Measurements from ENCODE around the gene MRPL4. TPM values are rescaled to one million over a fixed set of nuclear protein-coding genes. Genes with fewer than 3 reads are reported as not detected.
"Not testable (repeated sequence)": the region's sequence is repeated elsewhere in the genome, so short reads cannot be mapped to it uniquely, and the experiment has no call there.

The MRPL4 gene
- total and polyA plus RNA-seq, 2 of the 13 experiments (the other 11 are each of a cell fraction or from before 2014, with no cell fraction given), result 40.6 to 42.5 TPM

- no peak overlapping the region for H3K4me3 ChIP-seq (replicated peaks in 1 of 3; ENCODE audit: insufficient read depth in 1 of 3, low read depth in 2 of 3, low read length in 3 of 3)
- over 99% methylated on average over 5 of the region's 5 CpGs for WGBS (ENCODE audit: low lambda C conversion rate)
- H2AFZ ChIP-seq (ENCODE audit: low read length), result no peak overlapping the region
- in situ Hi-C loops (cut with HindIII; ENCODE audit: extremely low pct_ligation_motif_present, low pct_unique_long_range_greater_than_20kb) (no loop called here), intact Hi-C loops (cut with micrococcal nuclease; ENCODE audit: unreplicated experiment) (no loop called here)
- no peak overlapping the region for H3K9ac ChIP-seq (ENCODE audit: insufficient read depth, low read depth, low read length)
- no peak overlapping the region for H3K4me2 ChIP-seq (ENCODE audit: low read depth, low read length)
- ChIA-PET POLR2A (interaction anchor here (0.8 to 3.3 kb wide), 3 partner anchors 9 to 11 kb away, joined by 4 to 23 read pairs (median 8); partner anchors contain the start of genes ICAM1 and ICAM5), CTCF (ENCODE audit: low intra/inter-chr PET ratio, low total read pairs) (no interaction called here)
- FAIRE-seq, result no peak
- BruUV-seq (replicated peaks), result no TSS peak
- no peaks in the 10 kb centered on the region for H3K4me1 ChIP-seq (ENCODE audit: insufficient read depth, low read length)
- ATAC-seq, result no peak
- H3K9me3 ChIP-seq (ENCODE audit: low read length), result no peaks in the 10 kb centered on the region
- no peaks in the 10 kb centered on the region for H3K27me3 ChIP-seq (ENCODE audit: control insufficient read depth in 1 of 2, insufficient read depth in 2 of 2, low read length in 2 of 2)
- H3K27ac ChIP-seq (ENCODE audit: extremely low read length, insufficient read depth, low read length), result no peak overlapping the region
- TF ChIP-seq MIER2 (CRISPR knock-in tag; IDR thresholded peaks at IDR 0.05) (no peak), FOSL2 (CRISPR knock-in tag; IDR thresholded peaks at IDR 0.05) (no peak), U2AF2 (IDR thresholded peaks at IDR 0.05; ENCODE audit: low read depth, low read length) (no peak), MTA3 (CRISPR knock-in tag; IDR thresholded peaks at IDR 0.05) (no peak), REL (CRISPR knock-in tag; conservative IDR thresholded peaks at IDR 0.05) (no peak), ETV6 (CRISPR knock-in tag; conservative IDR thresholded peaks at IDR 0.05) (no peak), TGIF2 (CRISPR knock-in tag; IDR thresholded peaks at IDR 0.05) (no peak), IRF2 (CRISPR knock-in tag; IDR thresholded peaks at IDR 0.05) (no peak), TOE1 (CRISPR knock-in tag; IDR thresholded peaks at IDR 0.05) (no peak), MED8 (CRISPR knock-in tag; IDR thresholded peaks at IDR 0.05; ENCODE audit: insufficient replicate concordance) (no peak)
- DNase-seq (ENCODE audit: low spot score), result no peak
- no peaks in the 10 kb centered on the region for H3K79me2 ChIP-seq (ENCODE audit: insufficient read depth, low read length)
- peaks cover 21 to 46% of the 10 kb centered on the region in 2 experiments; a peak in 4 of 5 replicates for H3K36me3 ChIP-seq (replicated peaks in 1 of 2; ENCODE audit: control insufficient read depth in 1 of 2, insufficient read depth in 2 of 2, low read length in 2 of 2)
- peaks cover 3% of the 10 kb centered on the region; the same call in 1 of the 2 replicates for H4K20me1 ChIP-seq (ENCODE audit: insufficient read depth, low read length)
These were observed 27.9 kb downstream of the MRPL4 start for GRCh38 chr19:10279737-10280442.

GRCh38 chr19:10282043-10282442 lies 30.0 kb downstream of the MRPL4 start:
- WGBS (ENCODE audit: low lambda C conversion rate), result 95% methylated on average over 5 of the region's 5 CpGs
- H3K9me3 ChIP-seq (ENCODE audit: low read length); DNase-seq (ENCODE audit: low spot score); POLR2A ChIA-PET; H3K4me2 ChIP-seq (ENCODE audit: low read depth, low read length); ATAC-seq; H3K27ac ChIP-seq (ENCODE audit: extremely low read length, insufficient read depth, low read length); H3K27me3 ChIP-seq (ENCODE audit: control insufficient read depth in 1 of 2, insufficient read depth in 2 of 2, low read length in 2 of 2); BruUV-seq (replicated peaks); H3K9ac ChIP-seq (ENCODE audit: insufficient read depth, low read depth, low read length); H2AFZ ChIP-seq (ENCODE audit: low read length); H3K4me3 ChIP-seq (replicated peaks in 1 of 3; ENCODE audit: insufficient read depth in 1 of 3, low read depth in 2 of 3, low read length in 3 of 3); H4K20me1 ChIP-seq (ENCODE audit: insufficient read depth, low read length); CTCF ChIA-PET (ENCODE audit: low intra/inter-chr PET ratio, low total read pairs); FAIRE-seq; intact Hi-C loops (cut with micrococcal nuclease; ENCODE audit: unreplicated experiment); H3K79me2 ChIP-seq (ENCODE audit: insufficient read depth, low read length); in situ Hi-C loops (cut with HindIII; ENCODE audit: extremely low pct_ligation_motif_present, low pct_unique_long_range_greater_than_20kb): not testable (repeated sequence)
- peaks cover 24 to 48% of the 10 kb centered on the region in 2 experiments for H3K36me3 ChIP-seq (replicated peaks in 1 of 2; ENCODE audit: control insufficient read depth in 1 of 2, insufficient read depth in 2 of 2, low read length in 2 of 2)
- peaks cover 21% of the 10 kb centered on the region for H3K4me1 ChIP-seq (ENCODE audit: insufficient read depth, low read length)

All from HepG2 (cell line).